ENCODE data around the gene DOCK2.

- TF ChIP-seq, protein P1, sequence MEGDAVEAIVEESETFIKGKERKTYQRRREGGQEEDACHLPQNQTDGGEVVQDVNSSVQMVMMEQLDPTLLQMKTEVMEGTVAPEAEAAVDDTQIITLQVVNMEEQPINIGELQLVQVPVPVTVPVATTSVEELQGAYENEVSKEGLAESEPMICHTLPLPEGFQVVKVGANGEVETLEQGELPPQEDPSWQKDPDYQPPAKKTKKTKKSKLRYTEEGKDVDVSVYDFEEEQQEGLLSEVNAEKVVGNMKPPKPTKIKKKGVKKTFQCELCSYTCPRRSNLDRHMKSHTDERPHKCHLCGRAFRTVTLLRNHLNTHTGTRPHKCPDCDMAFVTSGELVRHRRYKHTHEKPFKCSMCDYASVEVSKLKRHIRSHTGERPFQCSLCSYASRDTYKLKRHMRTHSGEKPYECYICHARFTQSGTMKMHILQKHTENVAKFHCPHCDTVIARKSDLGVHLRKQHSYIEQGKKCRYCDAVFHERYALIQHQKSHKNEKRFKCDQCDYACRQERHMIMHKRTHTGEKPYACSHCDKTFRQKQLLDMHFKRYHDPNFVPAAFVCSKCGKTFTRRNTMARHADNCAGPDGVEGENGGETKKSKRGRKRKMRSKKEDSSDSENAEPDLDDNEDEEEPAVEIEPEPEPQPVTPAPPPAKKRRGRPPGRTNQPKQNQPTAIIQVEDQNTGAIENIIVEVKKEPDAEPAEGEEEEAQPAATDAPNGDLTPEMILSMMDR (IDR thresholded peaks at IDR 0.05) = no peak
- TF ChIP-seq POLR2A (IDR thresholded peaks at IDR 0.05) = no peak
Measured at GRCh38 chr5:169731221-169731620, 94.1 kb downstream of the DOCK2 start.

Measured in lower leg skin (tissue), 3 donors.